ENCODE results near the gene TRIO.

DNA sequence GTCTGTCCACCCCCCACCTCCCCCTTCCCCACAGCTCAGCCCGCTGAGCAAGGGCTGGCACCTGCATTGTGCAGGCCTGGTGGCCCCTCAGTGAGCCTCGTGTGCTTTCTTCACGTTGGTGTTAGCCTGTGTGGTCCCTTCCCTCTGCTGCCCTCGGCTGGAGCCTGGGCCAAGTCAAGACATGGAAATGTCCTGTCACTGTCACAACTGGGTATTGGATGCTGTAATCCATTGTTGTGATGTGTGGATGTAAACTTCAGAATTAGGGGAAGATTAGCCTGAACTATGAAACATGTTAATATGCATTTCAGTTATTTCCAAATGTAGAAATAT lies 103.9 kb downstream of the TRIO start:
- TF ChIP-seq POLR2AphosphoS5 (IDR thresholded peaks at IDR 0.05; ENCODE audit: borderline replicate concordance, low read depth, low read length) = no peak
- no peak for TF ChIP-seq EZH2 (IDR thresholded peaks at IDR 0.05)
- no peak for TF ChIP-seq FOXP2 (optimal IDR thresholded peaks at IDR 0.05; ENCODE audit: control extremely low read depth, extremely low read length, insufficient read depth)
